B cell (primary cell): ENCODE measurements around the gene KRTAP10-8. TPM values are rescaled to one million over a fixed set of nuclear protein-coding genes. Genes with fewer than 3 reads are reported as not detected.

Source experiments
- ATAC-seq: fragments of 200-7000 bp; cut with Tn5 transposase; one replicate; pipeline ENCODE4 v1.10.0; 2021; ENCODE audit warnings: low read depth, mild to moderate bottlenecking, moderate number of reproducible peaks, moderate library complexity
- CTCF ChIA-PET: fragments of 350-600 bp; sonication (Branson Sonifier 250); formaldehyde crosslinking; loops from one replicate; lab custom pipeline; 2021; ENCODE audit warnings: antibody characterized with exemption, inconsistent platforms; lab: Charles Lee
- POLR2A ChIA-PET: fragments of 350-600 bp; sonication (Branson Sonifier 250); formaldehyde crosslinking; loops from one replicate; lab custom pipeline; 2021; ENCODE audit warnings: antibody characterized with exemption; lab: Charles Lee
- DNase-seq: peaks from one replicate; pipeline ENCODE4 v3.0.0; 2013
- H2AFZ ChIP-seq: 2 replicates; pipeline ENCODE4 v1.6.1; 2012; ENCODE audit warnings: mild to moderate bottlenecking, low read depth, low read length; ENCODE audit not compliant: insufficient read depth, poor library complexity, severe bottlenecking
- H3K27ac ChIP-seq, 2 donors: 1 replicate in 1 of 2; 2 replicates in 1 of 2; pipeline ENCODE4 v1.5.1; 2012 to 2013; ENCODE audit warnings: low read length in 2 of 2, mild to moderate bottlenecking in 2 of 2, moderate library complexity in 1 of 2
- H3K27me3 ChIP-seq, 4 experiments: fragments of 200-600 bp in 1 of 4; sonication (generic) in 1 of 4; replicated peaks in 1 of 4; 1 replicate in 2 of 4; 2 replicates in 2 of 4; pipeline versions ENCODE4 v1.6.1 to v1.7.0; 2013 to 2016; ENCODE audit warnings: low read length in 3 of 4, mild to moderate bottlenecking in 2 of 4, mixed read lengths in 1 of 4, moderate library complexity in 1 of 4; ENCODE audit not compliant: insufficient read depth in 4 of 4, control insufficient read depth in 3 of 4; ENCODE audit errors: control extremely low read depth in 1 of 4
- H3K36me3 ChIP-seq, 2 experiments: replicated peaks in 1 of 2; 1 replicate in 1 of 2; 2 replicates in 1 of 2; pipeline versions ENCODE4 v1.6.1 to v1.7.1; 2013; ENCODE audit warnings: low read length in 1 of 2; ENCODE audit not compliant: insufficient read depth in 2 of 2, control insufficient read depth in 1 of 2; ENCODE audit errors: control extremely low read depth in 1 of 2, extremely low read depth in 1 of 2
- H3K4me1 ChIP-seq, 2 donors: fragments of 200-600 bp in 1 of 2; sonication (generic) in 1 of 2; 1 replicate in 1 of 2; 2 replicates in 1 of 2; pipeline versions ENCODE4 v1.5.1 to v1.6.1; 2013 to 2017; ENCODE audit warnings: low read length in 2 of 2; ENCODE audit not compliant: control insufficient read depth in 2 of 2, insufficient read depth in 2 of 2
- H3K4me2 ChIP-seq: replicated peaks from 2 replicates; pipeline ENCODE3; 2012; ENCODE audit warnings: mild to moderate bottlenecking, low read depth, low read length; ENCODE audit not compliant: poor library complexity, severe bottlenecking
- H3K4me3 ChIP-seq, 5 experiments: fragments of 200-600 bp in 1 of 5; sonication (generic) in 1 of 5; 1 replicate in 3 of 5; 2 replicates in 2 of 5; pipeline versions ENCODE4 v1.5.1 to v1.7.0; 2011 to 2016; ENCODE audit warnings: low read length in 4 of 5, mild to moderate bottlenecking in 4 of 5, low read depth in 2 of 5, control low read depth in 1 of 5, moderate library complexity in 1 of 5; ENCODE audit not compliant: insufficient read depth in 1 of 5; ENCODE audit errors: control extremely low read depth in 1 of 5, extremely low read depth in 1 of 5
- H3K79me2 ChIP-seq: fragments of 200-600 bp; sonication (generic); one replicate; pipeline ENCODE4 v1.6.0; 2016; ENCODE audit warnings: low read length; ENCODE audit not compliant: control insufficient read depth, insufficient read depth
- H3K9ac ChIP-seq: fragments of 200-600 bp; sonication (generic); 2 replicates; pipeline ENCODE4 v1.6.1; 2017; ENCODE audit warnings: mild to moderate bottlenecking, low read length, moderate library complexity
- H3K9me3 ChIP-seq, 3 donors: one replicate each; pipeline versions ENCODE4 v1.6.1 to v1.7.1; 2013; ENCODE audit warnings: low read length in 2 of 3; ENCODE audit not compliant: control insufficient read depth in 2 of 3, insufficient read depth in 1 of 3; ENCODE audit errors: control extremely low read depth in 1 of 3
- H4K20me1 ChIP-seq: 2 replicates; pipeline ENCODE4 v1.6.0; 2012; ENCODE audit warnings: mild to moderate bottlenecking, low read length; ENCODE audit not compliant: insufficient read depth, control insufficient read depth, poor library complexity, severe bottlenecking
- H3K27ac Mint-ChIP-seq: one replicate; pipeline ENCODE4 v1.8.0; 2021; ENCODE audit warnings: mixed read lengths
- H3K27me3 Mint-ChIP-seq: one replicate; pipeline ENCODE4 v1.8.0; 2021; ENCODE audit warnings: mixed read lengths
- H3K4me1 Mint-ChIP-seq: one replicate; pipeline ENCODE4 v1.8.0; 2021; ENCODE audit warnings: mixed read lengths
- H3K4me3 Mint-ChIP-seq: one replicate; pipeline ENCODE4 v1.8.0; 2021; ENCODE audit warnings: mixed read lengths
- H3K9me3 Mint-ChIP-seq: one replicate; pipeline ENCODE4 v1.8.0; 2022; ENCODE audit warnings: mixed read lengths; ENCODE audit not compliant: insufficient read depth
- EZH2 ChIP-seq: IDR thresholded peaks from 2 replicates; pipeline ENCODE4 v1.6.1; 2012; ENCODE audit warnings: borderline replicate concordance, low read depth, mild to moderate bottlenecking, moderate library complexity, low read length; ENCODE audit not compliant: insufficient read depth, poor library complexity, severe bottlenecking
- WGBS: methylation state at CpG from one replicate; pipeline ENCODE4 v1.1.5; 2013; ENCODE audit warnings: missing lambda C conversion rate; ENCODE audit not compliant: insufficient coverage; 5-methylcytosine and 5-hydroxymethylcytosine counted together
- intact Hi-C: fragments of 100-400 bp; cut with micrococcal nuclease; formaldehyde crosslinking; loops from one replicate; pipeline ENCODE4 v1.10.0; 2022
- polyA plus RNA-seq: library from polyadenylated mRNA; depleted of rRNA; stranded (reverse); fragments of >200 nt; gene quantifications from 2 replicates; pipeline ENCODE4 v1.2.3, GENCODE V29; 2012
- total RNA-seq, 2 donors: library from RNA; stranded (reverse); fragments of 120-200 nt in 1 of 2; gene quantifications; 1 replicate in 1 of 2; 2 replicates in 1 of 2; pipeline versions ENCODE4 v1.2.3 to v1.2.4, GENCODE V29; 2013 to 2022
- TF ChIP-seq, protein P1 (sequence below): fragments of 200-600 bp; IDR thresholded peaks from one replicate; pipeline ENCODE4 v1.8.0; 2022; ENCODE audit warnings: antibody characterized with exemption, mild to moderate bottlenecking

KRTAP10-8 gene
- total and polyA plus RNA-seq, 2 donors (not counting 1 experiment from before 2014, with no cell fraction given): not detected

DNA sequence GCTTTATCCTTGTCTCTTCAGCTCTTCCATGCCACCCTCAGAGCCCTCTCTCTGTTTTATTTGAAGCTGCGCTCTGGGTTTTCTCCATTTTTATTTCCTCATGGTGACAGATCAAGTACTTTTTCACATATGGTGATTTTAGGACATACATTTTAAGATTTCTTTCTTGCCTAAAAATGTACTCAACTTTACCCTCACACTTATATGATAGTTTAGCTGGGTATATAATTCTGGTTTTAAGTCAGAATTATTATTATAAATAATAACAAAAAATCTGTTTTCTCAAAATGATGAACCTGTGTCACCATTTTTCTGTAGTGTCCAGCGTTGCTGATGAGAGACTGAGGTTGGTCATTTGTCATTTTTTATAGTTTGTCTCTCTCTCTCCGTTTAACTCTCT lies 30.7 kb upstream of the KRTAP10-8 start:
- ChIA-PET POLR2A (no interaction called here), CTCF (no interaction called here)
- H3K27me3 Mint-ChIP-seq: peaks cover 33% of the 10 kb centered on the region
- H3K4me1 Mint-ChIP-seq: no peaks in the 10 kb centered on the region
- Histone ChIP-seq H3K27me3 (peaks cover 0 to 17% (median 5%) of the 10 kb centered on the region in 4 experiments), H3K9me3 (peaks cover 3 to 54% (median 28%) of the 10 kb centered on the region in 3 donors), H3K4me2 (no peak overlapping the region), H4K20me1 (no peaks in the 10 kb centered on the region), H3K9ac (no peak overlapping the region), H3K36me3 (no peaks in the 10 kb centered on the region), H3K27ac (no peak overlapping the region), H3K4me1 (no peaks in the 10 kb centered on the region), H3K79me2 (no peaks in the 10 kb centered on the region), H2AFZ (no peak overlapping the region), H3K4me3 (no peak overlapping the region)
- DNase-seq (no peak), ATAC-seq (no peak)
- no CpG with 5 or more reads among the region's 3 CpGs for WGBS
- intact Hi-C loops: no loop called here
- H3K9me3 Mint-ChIP-seq: peaks cover 6% of the 10 kb centered on the region
- no peak overlapping the region for H3K4me3 Mint-ChIP-seq
- H3K27ac Mint-ChIP-seq: no peak overlapping the region
- no peak for TF ChIP-seq EZH2
- TF ChIP-seq, protein P1, sequence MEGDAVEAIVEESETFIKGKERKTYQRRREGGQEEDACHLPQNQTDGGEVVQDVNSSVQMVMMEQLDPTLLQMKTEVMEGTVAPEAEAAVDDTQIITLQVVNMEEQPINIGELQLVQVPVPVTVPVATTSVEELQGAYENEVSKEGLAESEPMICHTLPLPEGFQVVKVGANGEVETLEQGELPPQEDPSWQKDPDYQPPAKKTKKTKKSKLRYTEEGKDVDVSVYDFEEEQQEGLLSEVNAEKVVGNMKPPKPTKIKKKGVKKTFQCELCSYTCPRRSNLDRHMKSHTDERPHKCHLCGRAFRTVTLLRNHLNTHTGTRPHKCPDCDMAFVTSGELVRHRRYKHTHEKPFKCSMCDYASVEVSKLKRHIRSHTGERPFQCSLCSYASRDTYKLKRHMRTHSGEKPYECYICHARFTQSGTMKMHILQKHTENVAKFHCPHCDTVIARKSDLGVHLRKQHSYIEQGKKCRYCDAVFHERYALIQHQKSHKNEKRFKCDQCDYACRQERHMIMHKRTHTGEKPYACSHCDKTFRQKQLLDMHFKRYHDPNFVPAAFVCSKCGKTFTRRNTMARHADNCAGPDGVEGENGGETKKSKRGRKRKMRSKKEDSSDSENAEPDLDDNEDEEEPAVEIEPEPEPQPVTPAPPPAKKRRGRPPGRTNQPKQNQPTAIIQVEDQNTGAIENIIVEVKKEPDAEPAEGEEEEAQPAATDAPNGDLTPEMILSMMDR: no peak

DNA sequence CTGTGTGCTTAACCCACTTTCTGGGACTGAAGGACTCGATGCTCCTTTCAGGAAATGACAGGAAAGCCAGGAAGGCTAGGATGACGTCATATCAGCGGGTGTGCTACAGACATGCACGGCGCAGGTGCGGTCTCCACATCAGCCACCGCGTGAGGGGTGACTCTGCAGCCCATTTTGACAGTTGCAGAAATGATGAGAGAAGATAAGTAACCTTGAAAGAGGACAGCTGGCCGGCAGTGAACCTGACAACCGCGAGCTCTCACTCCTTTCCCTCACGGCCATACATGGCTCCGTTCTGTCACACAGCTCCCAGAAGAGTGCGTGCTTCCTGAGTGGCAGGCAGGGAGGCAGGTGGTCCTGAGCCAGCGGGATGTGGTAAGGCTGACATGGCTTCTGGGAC lies 29.8 kb upstream of the KRTAP10-8 start:
- no peak overlapping the region for H3K9ac ChIP-seq
- Mint-ChIP-seq H3K9me3 (peaks cover 6% of the 10 kb centered on the region), H3K4me1 (no peaks in the 10 kb centered on the region), H3K4me3 (no peak overlapping the region), H3K27me3 (peaks cover 42% of the 10 kb centered on the region), H3K27ac (no peak overlapping the region)
- no peaks in the 10 kb centered on the region for H3K4me1 ChIP-seq
- ATAC-seq (no peak), DNase-seq (no peak)
- no peaks in the 10 kb centered on the region for H4K20me1 ChIP-seq
- no peaks in the 10 kb centered on the region for H3K79me2 ChIP-seq
- H3K27ac ChIP-seq: no peak overlapping the region
- CTCF ChIA-PET: no interaction called here
- peaks cover 0 to 18% (median 5%) of the 10 kb centered on the region in 4 experiments for H3K27me3 ChIP-seq
- H3K4me3 ChIP-seq: no peak overlapping the region
- TF ChIP-seq, protein P1: no peak
- TF ChIP-seq EZH2: no peak
- H2AFZ ChIP-seq: no peak overlapping the region
- POLR2A ChIA-PET: no interaction called here
- WGBS: 84% methylated on average over 12 of the region's 15 CpGs
- peaks cover 3 to 48% (median 23%) of the 10 kb centered on the region in 3 donors for H3K9me3 ChIP-seq
- intact Hi-C loops: no loop called here
- H3K36me3 ChIP-seq: no peaks in the 10 kb centered on the region
- H3K4me2 ChIP-seq: no peak overlapping the region
